IPS-18a (cell line): ENCODE measurements around the gene STARD3.

Experiments
- H3K27ac ChIP-seq: one replicate; pipeline ENCODE4 v1.5.1; 2013; ENCODE audit warnings: low read length
- H3K27me3 ChIP-seq: one replicate; pipeline ENCODE4 v1.6.1; 2013; ENCODE audit warnings: mild to moderate bottlenecking, low read length; ENCODE audit not compliant: control insufficient read depth, insufficient read depth
- H3K36me3 ChIP-seq: one replicate; pipeline ENCODE4 v1.6.1; 2013; ENCODE audit warnings: low read depth, low read length; ENCODE audit not compliant: control insufficient read depth
- H3K4me1 ChIP-seq: one replicate; pipeline ENCODE4 v1.6.1; 2013; ENCODE audit warnings: low read depth, low read length; ENCODE audit not compliant: control insufficient read depth
- H3K4me3 ChIP-seq: one replicate; pipeline ENCODE4 v1.5.1; 2013; ENCODE audit warnings: low read length
- H3K9ac ChIP-seq: one replicate; pipeline ENCODE4 v1.6.1; 2013; ENCODE audit warnings: mild to moderate bottlenecking, low read length, moderate library complexity
- H3K9me3 ChIP-seq: one replicate; pipeline ENCODE4 v1.6.1; 2013; ENCODE audit warnings: low read depth, low read length; ENCODE audit not compliant: control insufficient read depth

STARD3 gene

GRCh38 chr17:39617100-39617445, 19.9 kb upstream of the STARD3 start:
- H3K27ac ChIP-seq = no peak overlapping the region
- peaks cover 71% of the 10 kb centered on the region for H3K27me3 ChIP-seq
- H3K36me3 ChIP-seq = no peaks in the 10 kb centered on the region
- no peak overlapping the region for H3K9ac ChIP-seq
- H3K9me3 ChIP-seq = no peaks in the 10 kb centered on the region
- H3K4me1 ChIP-seq = no peaks in the 10 kb centered on the region
- H3K4me3 ChIP-seq = peak overlapping the region; percentile 15

- Histone ChIP-seq H3K4me1 (no peaks in the 10 kb centered on the region), H3K4me3 (peak overlapping the region; percentile 56), H3K27ac (no peak overlapping the region), H3K36me3 (no peaks in the 10 kb centered on the region), H3K27me3 (peaks cover 67% of the 10 kb centered on the region), H3K9ac (no peak overlapping the region), H3K9me3 (no peaks in the 10 kb centered on the region)
These were observed 19.3 kb upstream of the STARD3 start for GRCh38 chr17:39617446-39618245.

GRCh38 chr17:39618246-39618913, 18.6 kb upstream of the STARD3 start:
- peak overlapping the region; percentile 56 for H3K4me3 ChIP-seq
- H3K9me3 ChIP-seq = no peaks in the 10 kb centered on the region
- no peak overlapping the region for H3K9ac ChIP-seq
- H3K4me1 ChIP-seq = no peaks in the 10 kb centered on the region
- H3K27ac ChIP-seq = no peak overlapping the region
- peaks cover 62% of the 10 kb centered on the region for H3K27me3 ChIP-seq
- no peaks in the 10 kb centered on the region for H3K36me3 ChIP-seq

- Histone ChIP-seq H3K36me3 (no peaks in the 10 kb centered on the region), H3K4me3 (peak overlapping the region; percentile 56), H3K9ac (no peak overlapping the region), H3K9me3 (no peaks in the 10 kb centered on the region), H3K27ac (no peak overlapping the region), H3K27me3 (peaks cover 60% of the 10 kb centered on the region), H3K4me1 (peaks cover 3% of the 10 kb centered on the region)
These were observed 17.8 kb upstream of the STARD3 start for GRCh38 chr17:39618956-39619785.

GRCh38 chr17:39619786-39620101, 17.2 kb upstream of the STARD3 start:
- Histone ChIP-seq H3K9me3 (no peaks in the 10 kb centered on the region), H3K4me3 (no peak overlapping the region), H3K4me1 (peaks cover 3% of the 10 kb centered on the region), H3K36me3 (no peaks in the 10 kb centered on the region), H3K9ac (no peak overlapping the region), H3K27ac (no peak overlapping the region), H3K27me3 (peaks cover 59% of the 10 kb centered on the region)

GRCh38 chr17:39621523-39622379, 15.2 kb upstream of the STARD3 start:
- Histone ChIP-seq H3K4me1 (peaks cover 5% of the 10 kb centered on the region), H3K27me3 (peaks cover 60% of the 10 kb centered on the region), H3K9ac (no peak overlapping the region), H3K36me3 (no peaks in the 10 kb centered on the region), H3K9me3 (no peaks in the 10 kb centered on the region), H3K4me3 (no peak overlapping the region), H3K27ac (no peak overlapping the region)

- no peaks in the 10 kb centered on the region for H3K9me3 ChIP-seq
- H3K36me3 ChIP-seq = no peaks in the 10 kb centered on the region
- peaks cover 5% of the 10 kb centered on the region for H3K4me1 ChIP-seq
- no peak overlapping the region for H3K4me3 ChIP-seq
- H3K27me3 ChIP-seq = peaks cover 60% of the 10 kb centered on the region
- no peak overlapping the region for H3K27ac ChIP-seq
- no peak overlapping the region for H3K9ac ChIP-seq
These were observed 14.5 kb upstream of the STARD3 start for GRCh38 chr17:39622380-39623006.

GRCh38 chr17:39623356-39623950, 13.5 kb upstream of the STARD3 start:
- H3K4me1 ChIP-seq = peaks cover 14% of the 10 kb centered on the region
- H3K9me3 ChIP-seq = no peaks in the 10 kb centered on the region
- H3K36me3 ChIP-seq = no peaks in the 10 kb centered on the region
- no peak overlapping the region for H3K9ac ChIP-seq
- peaks cover 63% of the 10 kb centered on the region for H3K27me3 ChIP-seq
- H3K4me3 ChIP-seq = no peak overlapping the region
- no peak overlapping the region for H3K27ac ChIP-seq

- Histone ChIP-seq H3K9me3 (no peaks in the 10 kb centered on the region), H3K4me1 (peaks cover 22% of the 10 kb centered on the region), H3K9ac (no peak overlapping the region), H3K4me3 (no peak overlapping the region), H3K36me3 (no peaks in the 10 kb centered on the region), H3K27ac (no peak overlapping the region), H3K27me3 (peaks cover 57% of the 10 kb centered on the region)
These were observed 12.6 kb upstream of the STARD3 start for GRCh38 chr17:39624313-39624712.

GRCh38 chr17:39625198-39625785, 11.7 kb upstream of the STARD3 start:
- no peaks in the 10 kb centered on the region for H3K36me3 ChIP-seq
- peaks cover 27% of the 10 kb centered on the region for H3K4me1 ChIP-seq
- H3K9me3 ChIP-seq = no peaks in the 10 kb centered on the region
- H3K4me3 ChIP-seq = no peak overlapping the region
- no peak overlapping the region for H3K9ac ChIP-seq
- no peak overlapping the region for H3K27ac ChIP-seq
- H3K27me3 ChIP-seq = peaks cover 54% of the 10 kb centered on the region
